ENCODE measurements around the gene PIP5K1C.

PIP5K1C gene

DNA sequence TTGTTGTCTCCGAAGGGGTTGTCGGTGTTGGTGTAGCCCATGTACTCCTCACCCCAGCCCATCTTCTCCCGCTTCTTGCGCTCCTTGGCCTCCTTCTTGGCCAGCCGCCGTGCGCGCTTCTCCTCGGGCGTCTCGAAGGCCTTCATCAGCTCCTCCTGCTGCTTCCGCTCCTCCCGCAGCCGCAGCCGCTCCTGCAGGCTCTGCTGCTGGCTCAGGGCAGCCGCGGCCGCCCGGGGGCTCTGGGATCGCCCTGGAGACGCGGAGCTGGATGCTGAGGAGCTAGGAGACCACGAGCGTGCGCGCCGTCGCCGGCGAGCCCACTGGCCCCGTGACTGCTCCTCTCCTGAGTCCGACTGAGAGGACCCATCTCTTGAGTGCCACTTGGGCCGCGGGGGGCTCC, 76.6 kb downstream of the PIP5K1C start:
- no peak for DNase-seq (ENCODE audit: low read depth)
- TF ChIP-seq, protein P1, sequence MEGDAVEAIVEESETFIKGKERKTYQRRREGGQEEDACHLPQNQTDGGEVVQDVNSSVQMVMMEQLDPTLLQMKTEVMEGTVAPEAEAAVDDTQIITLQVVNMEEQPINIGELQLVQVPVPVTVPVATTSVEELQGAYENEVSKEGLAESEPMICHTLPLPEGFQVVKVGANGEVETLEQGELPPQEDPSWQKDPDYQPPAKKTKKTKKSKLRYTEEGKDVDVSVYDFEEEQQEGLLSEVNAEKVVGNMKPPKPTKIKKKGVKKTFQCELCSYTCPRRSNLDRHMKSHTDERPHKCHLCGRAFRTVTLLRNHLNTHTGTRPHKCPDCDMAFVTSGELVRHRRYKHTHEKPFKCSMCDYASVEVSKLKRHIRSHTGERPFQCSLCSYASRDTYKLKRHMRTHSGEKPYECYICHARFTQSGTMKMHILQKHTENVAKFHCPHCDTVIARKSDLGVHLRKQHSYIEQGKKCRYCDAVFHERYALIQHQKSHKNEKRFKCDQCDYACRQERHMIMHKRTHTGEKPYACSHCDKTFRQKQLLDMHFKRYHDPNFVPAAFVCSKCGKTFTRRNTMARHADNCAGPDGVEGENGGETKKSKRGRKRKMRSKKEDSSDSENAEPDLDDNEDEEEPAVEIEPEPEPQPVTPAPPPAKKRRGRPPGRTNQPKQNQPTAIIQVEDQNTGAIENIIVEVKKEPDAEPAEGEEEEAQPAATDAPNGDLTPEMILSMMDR (conservative IDR thresholded peaks at IDR 0.05; ENCODE audit: low read length), result no peak
- no peak overlapping the region for H3K4me3 ChIP-seq (ENCODE audit: low read length)

- DNase-seq (ENCODE audit: low read depth), result no peak
- TF ChIP-seq, protein P1 (conservative IDR thresholded peaks at IDR 0.05; ENCODE audit: low read length), result no peak
- H3K4me3 ChIP-seq (ENCODE audit: low read length), result no peak overlapping the region
Measured at GRCh38 chr19:3622224-3622623, 78.0 kb downstream of the PIP5K1C start.

DNA sequence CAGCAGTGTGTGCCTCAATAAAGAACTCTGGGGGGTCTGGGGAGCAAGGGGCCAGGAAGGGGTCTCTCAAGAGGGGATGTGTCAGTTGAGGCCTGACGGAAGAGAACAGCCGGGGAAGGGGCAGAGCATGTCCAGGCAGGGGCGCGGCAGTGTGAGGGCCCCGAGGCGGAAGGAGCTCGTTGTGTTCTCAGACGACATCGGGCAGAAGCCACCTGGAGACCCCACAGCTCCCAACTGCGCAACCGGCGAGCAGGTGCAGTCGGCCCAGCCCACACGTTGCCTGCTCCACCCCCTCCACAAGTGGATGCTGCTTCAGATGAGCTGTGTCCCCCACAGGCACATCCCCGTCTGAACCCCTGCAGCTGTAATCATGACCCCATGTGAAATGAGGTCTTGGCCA, 78.6 kb downstream of the PIP5K1C start:
- TF ChIP-seq, protein P1 (conservative IDR thresholded peaks at IDR 0.05; ENCODE audit: low read length), result no peak
- DNase-seq (ENCODE audit: low read depth), result no peak

DNA sequence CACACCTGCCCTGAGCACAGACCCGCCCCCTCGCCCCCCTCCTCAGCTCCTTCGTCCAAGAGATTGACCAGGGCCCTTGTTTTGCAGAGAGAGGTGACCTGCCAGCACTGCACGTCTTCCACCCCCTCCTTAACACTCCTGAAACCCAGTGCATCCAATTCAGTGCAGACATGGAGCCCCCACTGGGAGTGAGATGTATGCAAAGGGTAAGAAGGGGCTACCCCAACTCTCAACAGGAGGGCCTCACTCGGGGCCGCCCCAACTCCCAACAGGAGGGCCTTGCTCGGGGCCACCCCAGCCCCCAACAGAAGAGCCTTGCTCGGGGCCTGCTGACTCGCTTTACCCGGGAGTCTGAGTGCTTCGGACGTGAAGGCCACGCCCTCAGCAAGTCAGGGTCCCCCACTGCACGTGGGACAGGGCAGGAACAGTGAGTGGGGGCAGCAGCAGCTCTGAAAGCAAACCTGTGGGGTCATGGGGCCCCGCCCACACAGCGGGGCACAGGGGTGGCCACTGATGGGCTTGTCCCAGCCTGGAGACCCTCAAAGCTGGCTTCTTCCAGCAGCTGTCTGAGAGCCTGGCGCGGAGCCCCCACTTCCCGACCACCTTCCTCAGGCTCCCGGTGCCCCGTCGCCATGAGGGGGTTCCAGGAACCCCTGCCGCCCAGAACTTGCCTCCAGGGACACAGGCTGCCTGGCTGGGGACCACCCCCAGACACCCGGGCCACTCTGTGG, 79.3 kb downstream of the PIP5K1C start:
- no peak for DNase-seq (ENCODE audit: low read depth)
- TF ChIP-seq, protein P1 (conservative IDR thresholded peaks at IDR 0.05; ENCODE audit: low read length), result no peak
- no peak overlapping the region for H3K4me3 ChIP-seq (ENCODE audit: low read length)

More for the DNA sequence above, 78.6 kb downstream of the PIP5K1C start:
- H3K4me3 ChIP-seq (ENCODE audit: low read length), result no peak overlapping the region

GRCh38 chr19:3620145-3620816, 80.0 kb downstream of the PIP5K1C start:
- TF ChIP-seq, protein P1 (conservative IDR thresholded peaks at IDR 0.05; ENCODE audit: low read length), result no peak
- H3K4me3 ChIP-seq (ENCODE audit: low read length), result no peak overlapping the region
- DNase-seq (ENCODE audit: low read depth), result no peak

GRCh38 chr19:3619631-3620012, 80.6 kb downstream of the PIP5K1C start:
- TF ChIP-seq, protein P1 (conservative IDR thresholded peaks at IDR 0.05; ENCODE audit: low read length), result no peak
- no peak for DNase-seq (ENCODE audit: low read depth)
- H3K4me3 ChIP-seq (ENCODE audit: low read length), result no peak overlapping the region
